Measurements from ENCODE around the gene IL13RA1. TPM values are rescaled to one million over a fixed set of nuclear protein-coding genes. Genes with fewer than 3 reads are reported as not detected.
"Not testable (repeated sequence)": the region's sequence is repeated elsewhere in the genome, so short reads cannot be mapped to it uniquely, and the experiment has no call there.

Gene IL13RA1
- 44.6 TPM for polyA plus RNA-seq (2013, experiment 1 of 2; ENCODE audit: insufficient read length)
- 50.9 TPM for polyA plus RNA-seq (2013, experiment 2 of 2; ENCODE audit: insufficient read length)

GRCh38 chrX:118726887-118727685 lies at the start of gene IL13RA1:
IL13RA1 (plus strand) TSS chrX:118727606; CDS start chrX:118727639, 33 bp downstream.
- DNase-seq, result peak; percentile 84

- DNase-seq, result no peak
Observed at GRCh38 chrX:118679290-118679689, 48.1 kb upstream of the IL13RA1 start.

GRCh38 chrX:118682258-118683014 lies 45.0 kb upstream of the IL13RA1 start:
- no peak for DNase-seq

GRCh38 chrX:118685393-118685792 lies 42.0 kb upstream of the IL13RA1 start:
- DNase-seq, result no peak

- DNase-seq, result no peak
Observed at GRCh38 chrX:118688935-118689334, 38.5 kb upstream of the IL13RA1 start.

- no peak for DNase-seq
Observed at GRCh38 chrX:118693843-118694242, 33.6 kb upstream of the IL13RA1 start.

GRCh38 chrX:118694638-118695037 lies 32.8 kb upstream of the IL13RA1 start:
- DNase-seq, result peak; percentile 30

- no peak for DNase-seq
Observed at GRCh38 chrX:118698516-118699170, 28.8 kb upstream of the IL13RA1 start.

- no peak for DNase-seq
Observed at GRCh38 chrX:118702741-118703140, 24.7 kb upstream of the IL13RA1 start.

GRCh38 chrX:118706681-118707080 lies 20.7 kb upstream of the IL13RA1 start:
- DNase-seq, result no peak

GRCh38 chrX:118714521-118714920 lies 12.9 kb upstream of the IL13RA1 start:
- no peak for DNase-seq

- DNase-seq, result not testable (repeated sequence)
Observed at GRCh38 chrX:118715917-118716316, 11.5 kb upstream of the IL13RA1 start.

GRCh38 chrX:118716833-118717232 lies 10.6 kb upstream of the IL13RA1 start:
- not testable (repeated sequence) for DNase-seq

- DNase-seq, result no peak
Observed at GRCh38 chrX:118717678-118718391, 9.6 kb upstream of the IL13RA1 start.

GRCh38 chrX:118718737-118719136 lies 8.7 kb upstream of the IL13RA1 start:
- no peak for DNase-seq

- DNase-seq, result no peak
Observed at GRCh38 chrX:118720058-118720707, 7.2 kb upstream of the IL13RA1 start.

GRCh38 chrX:118723376-118723775 lies 4.0 kb upstream of the IL13RA1 start:
- DNase-seq, result no peak

- no peak for DNase-seq
Observed at GRCh38 chrX:118724365-118724764, 3.0 kb upstream of the IL13RA1 start.

- DNase-seq, result no peak
Observed at GRCh38 chrX:118724775-118725174, 2.6 kb upstream of the IL13RA1 start.

GRCh38 chrX:118726396-118726795 lies 1.0 kb upstream of the IL13RA1 start:
- DNase-seq, result no peak

- DNase-seq, result peak; percentile 23
Observed at GRCh38 chrX:118727686-118728339, 407 bp downstream of the IL13RA1 start.

Data from fibroblast of skin of back (primary cell).